PC-3 (cell line): Measurements from ENCODE around the gene ERFE. TPM values are rescaled to one million over a fixed set of nuclear protein-coding genes. Genes with fewer than 3 reads are reported as not detected.

Source experiments
- ATAC-seq: fragments of 200-7000 bp; cut with Tn5 transposase; 2 replicates; pipeline ENCODE4 v1.9.1; 2020; ENCODE audit warnings: mild to moderate bottlenecking, moderate library complexity
- BruUV-seq: library from RNA; stranded (reverse); fragments of 400-500 nt; replicated peaks from 2 replicates; lab custom pipeline; 2021; lab: Mats Ljungman, UMichigan
- CTCF ChIA-PET: fragments of 300-600 bp; sonication (Branson Sonifier 250); formaldehyde crosslinking; loops from one replicate; lab custom pipeline; 2022; ENCODE audit warnings: antibody characterized with exemption; lab: Charles Lee
- POLR2A ChIA-PET: fragments of 300-600 bp; sonication (Branson Sonifier 250); formaldehyde crosslinking; loops from one replicate; lab custom pipeline; 2022; ENCODE audit warnings: antibody characterized with exemption; ENCODE audit not compliant: unreplicated experiment; lab: Charles Lee
- DNase-seq: peaks from one replicate; pipeline ENCODE4 v3.0.0-alpha.2; 2015
- H2AFZ ChIP-seq: fragments of 300-600 bp; sonication (generic); 2 replicates; pipeline ENCODE4 v1.6.0; 2016; ENCODE audit warnings: antibody characterized with exemption, low read length
- H3F3A ChIP-seq: fragments of 300-600 bp; sonication (generic); one replicate; pipeline ENCODE4 v1.6.0; 2017; ENCODE audit warnings: antibody characterized with exemption, low read length, control low read depth, mild to moderate bottlenecking; ENCODE audit not compliant: unreplicated experiment
- H3K27ac ChIP-seq: fragments of 300-600 bp; sonication (generic); 2 replicates; pipeline ENCODE4 v1.5.1; 2016; ENCODE audit warnings: mild to moderate bottlenecking, low read length
- H3K27me3 ChIP-seq: fragments of 300-600 bp; sonication (generic); 2 replicates; pipeline ENCODE4 v1.6.1; 2016; ENCODE audit warnings: low read length, mixed read lengths
- H3K36me3 ChIP-seq: fragments of 300-600 bp; sonication (generic); 2 replicates; pipeline ENCODE4 v1.6.1; 2016; ENCODE audit warnings: low read depth, mixed run types, low read length, mixed read lengths
- H3K4me1 ChIP-seq: fragments of 300-600 bp; sonication (generic); 2 replicates; pipeline ENCODE4 v1.5.1; 2016; ENCODE audit warnings: low read length; ENCODE audit not compliant: insufficient read depth
- H3K4me2 ChIP-seq: fragments of 300-600 bp; sonication (generic); 2 replicates; pipeline ENCODE4 v1.6.0; 2016; ENCODE audit warnings: low read length
- H3K4me3 ChIP-seq: fragments of 300-600 bp; sonication (generic); 2 replicates; pipeline ENCODE4 v1.5.1; 2016; ENCODE audit warnings: mild to moderate bottlenecking, low read length, mixed read lengths
- H3K79me2 ChIP-seq: fragments of 300-600 bp; sonication (generic); 2 replicates; pipeline ENCODE4 v1.6.1; 2017; ENCODE audit warnings: low read length, mixed read lengths
- H3K9ac ChIP-seq: fragments of 300-600 bp; sonication (generic); 2 replicates; pipeline ENCODE4 v1.6.0; 2016; ENCODE audit warnings: mild to moderate bottlenecking, low read length
- H3K9me2 ChIP-seq: fragments of 300-600 bp; sonication (generic); replicated peaks from 2 replicates; pipeline ENCODE4 v1.6.1; 2016; ENCODE audit warnings: mixed run types, low read length, mixed read lengths
- H3K9me3 ChIP-seq: fragments of 300-600 bp; sonication (generic); 2 replicates; pipeline ENCODE4 v1.6.1; 2016; ENCODE audit warnings: low read length, mixed read lengths
- H4K20me1 ChIP-seq: fragments of 300-600 bp; sonication (generic); 2 replicates; pipeline ENCODE4 v1.6.1; 2016; ENCODE audit warnings: low read length, mixed read lengths
- EZH2 ChIP-seq: fragments of 300-600 bp; sonication (generic); IDR thresholded peaks from one replicate; pipeline ENCODE4 v1.6.1; 2017; ENCODE audit warnings: antibody characterized with exemption, mild to moderate bottlenecking, low read length; ENCODE audit not compliant: unreplicated experiment
- EZH2phosphoT487 ChIP-seq: fragments of 300-600 bp; sonication (generic); IDR thresholded peaks from 2 replicates; pipeline ENCODE4 v1.6.1; 2018; ENCODE audit warnings: mild to moderate bottlenecking, antibody characterized with exemption, low read length, borderline replicate concordance
- intact Hi-C: fragments of 100-400 bp; cut with micrococcal nuclease; formaldehyde crosslinking; loops from 2 replicates; pipeline ENCODE4 v1.9.0; 2023
- total RNA-seq: library from RNA; depleted of rRNA; stranded (reverse); fragments of >200 nt; gene quantifications from 2 replicates; pipeline ENCODE4 v1.2.3, GENCODE V29; 2014
- TF ChIP-seq, protein P1 (sequence below): fragments of 300-600 bp; sonication (generic); conservative IDR thresholded peaks from 2 replicates; pipeline ENCODE4 v1.5.1; 2017; ENCODE audit warnings: antibody characterized with exemption, low read depth, mild to moderate bottlenecking, low read length

ERFE gene
- total RNA-seq, 1 experiment from 2014 or later, result 7.4 TPM

DNA sequence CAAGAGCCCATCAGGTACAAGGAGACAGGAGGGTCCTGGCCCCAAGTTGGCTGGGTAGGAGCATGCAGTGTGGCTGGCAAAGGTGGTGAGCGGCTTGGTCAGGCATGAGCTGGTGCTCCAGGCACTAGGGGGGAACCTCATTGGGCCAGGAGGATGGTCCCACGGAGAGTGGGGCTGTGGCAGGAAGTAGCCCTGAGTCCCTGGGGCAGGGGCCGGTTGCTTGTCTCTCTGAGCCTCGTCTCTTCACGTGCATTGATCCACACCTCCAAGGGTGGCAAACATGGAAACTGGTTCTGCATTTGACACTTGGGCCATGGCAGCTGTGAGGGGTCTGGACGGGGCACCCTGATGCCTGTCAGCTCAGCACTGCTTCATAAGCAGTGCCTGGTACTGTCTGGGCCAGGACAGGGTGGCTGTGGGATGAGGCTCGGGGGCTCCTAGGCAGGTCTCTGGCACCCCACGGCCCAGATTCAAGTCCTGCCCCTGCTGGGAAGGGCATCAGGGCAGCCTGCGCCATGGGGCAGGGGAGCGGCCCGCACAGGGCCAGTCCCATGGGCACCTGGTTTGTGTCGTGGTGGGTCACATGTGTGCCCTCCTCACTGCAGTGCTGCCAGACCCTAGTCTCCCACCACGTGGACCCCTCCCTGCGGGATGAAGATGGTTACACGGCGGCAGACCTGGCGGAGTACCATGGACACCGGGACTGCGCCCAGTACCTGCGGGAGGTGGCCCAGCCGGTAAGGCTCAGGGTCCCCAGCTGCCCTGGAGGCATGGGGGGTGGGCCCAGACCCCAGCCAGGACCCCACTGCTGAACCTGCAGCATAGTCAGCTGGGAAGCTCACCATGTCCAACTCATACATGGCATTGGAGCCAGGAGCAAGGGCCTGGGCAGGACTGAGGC lies 42.2 kb upstream of the ERFE start:
- no peaks in the 10 kb centered on the region; the same call in 1 of the 2 replicates for H3K4me1 ChIP-seq
- CTCF ChIA-PET, result no interaction called here
- H3K27ac ChIP-seq, result no peak overlapping the region
- H3K27me3 ChIP-seq, result no peaks in the 10 kb centered on the region
- H3K9me2 ChIP-seq, result no peaks in the 10 kb centered on the region
- H3K79me2 ChIP-seq, result no peaks in the 10 kb centered on the region
- DNase-seq (no peak), ATAC-seq (no peak)
- H3K9ac ChIP-seq, result no peak overlapping the region
- no peak overlapping the region for H3K4me2 ChIP-seq
- no TSS peak for BruUV-seq
- no peaks in the 10 kb centered on the region for H4K20me1 ChIP-seq
- no peaks in the 10 kb centered on the region for H3K36me3 ChIP-seq
- intact Hi-C loops, result no loop called here
- TF ChIP-seq EZH2 (no peak), EZH2phosphoT487 (no peak)
- TF ChIP-seq, protein P1, sequence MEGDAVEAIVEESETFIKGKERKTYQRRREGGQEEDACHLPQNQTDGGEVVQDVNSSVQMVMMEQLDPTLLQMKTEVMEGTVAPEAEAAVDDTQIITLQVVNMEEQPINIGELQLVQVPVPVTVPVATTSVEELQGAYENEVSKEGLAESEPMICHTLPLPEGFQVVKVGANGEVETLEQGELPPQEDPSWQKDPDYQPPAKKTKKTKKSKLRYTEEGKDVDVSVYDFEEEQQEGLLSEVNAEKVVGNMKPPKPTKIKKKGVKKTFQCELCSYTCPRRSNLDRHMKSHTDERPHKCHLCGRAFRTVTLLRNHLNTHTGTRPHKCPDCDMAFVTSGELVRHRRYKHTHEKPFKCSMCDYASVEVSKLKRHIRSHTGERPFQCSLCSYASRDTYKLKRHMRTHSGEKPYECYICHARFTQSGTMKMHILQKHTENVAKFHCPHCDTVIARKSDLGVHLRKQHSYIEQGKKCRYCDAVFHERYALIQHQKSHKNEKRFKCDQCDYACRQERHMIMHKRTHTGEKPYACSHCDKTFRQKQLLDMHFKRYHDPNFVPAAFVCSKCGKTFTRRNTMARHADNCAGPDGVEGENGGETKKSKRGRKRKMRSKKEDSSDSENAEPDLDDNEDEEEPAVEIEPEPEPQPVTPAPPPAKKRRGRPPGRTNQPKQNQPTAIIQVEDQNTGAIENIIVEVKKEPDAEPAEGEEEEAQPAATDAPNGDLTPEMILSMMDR, result no peak
- no peak overlapping the region for H3K4me3 ChIP-seq
- no peaks in the 10 kb centered on the region for H3K9me3 ChIP-seq
- H2AFZ ChIP-seq, result no peak overlapping the region
- POLR2A ChIA-PET, result no interaction called here
- H3F3A ChIP-seq, result no peaks in the 10 kb centered on the region

GRCh38 chr2:238117199-238118154 lies 41.3 kb upstream of the ERFE start:
- H3F3A ChIP-seq, result no peaks in the 10 kb centered on the region
- no peaks in the 10 kb centered on the region for H3K79me2 ChIP-seq
- no peak overlapping the region for H3K4me3 ChIP-seq
- H4K20me1 ChIP-seq, result no peaks in the 10 kb centered on the region
- H3K9me2 ChIP-seq, result no peaks in the 10 kb centered on the region
- no peaks in the 10 kb centered on the region for H3K9me3 ChIP-seq
- no peak overlapping the region for H3K9ac ChIP-seq
- no TSS peak for BruUV-seq
- H3K4me2 ChIP-seq, result no peak overlapping the region
- ATAC-seq (peak; percentile 45), DNase-seq (peak; percentile 51)
- no peaks in the 10 kb centered on the region for H3K36me3 ChIP-seq
- ChIA-PET POLR2A (no interaction called here), CTCF (no interaction called here)
- H3K27ac ChIP-seq, result no peak overlapping the region
- no peaks in the 10 kb centered on the region for H3K27me3 ChIP-seq
- H2AFZ ChIP-seq, result no peak overlapping the region
- TF ChIP-seq EZH2, result no peak
- TF ChIP-seq, protein P1, result no peak
- no peak for TF ChIP-seq EZH2phosphoT487
- intact Hi-C loops, result no loop called here
- H3K4me1 ChIP-seq, result no peaks in the 10 kb centered on the region; the same call in 1 of the 2 replicates
